Psoas muscle (tissue), 8 donors: ENCODE data around the gene EP300. TPM values are rescaled to one million over a fixed set of nuclear protein-coding genes. Genes with fewer than 3 reads are reported as not detected.

Experiments
- ATAC-seq, 4 donors: fragments of 200-7000 bp; cut with Tn5 transposase; one replicate each; pipeline ENCODE4 v1.9.1; 2020; ENCODE audit warnings: moderate library complexity in 3 of 4, mild to moderate bottlenecking in 2 of 4
- DNase-seq, 2 donors: peaks; one replicate each; pipeline ENCODE4 v3.0.0-alpha.2; 2020
- H3K27ac ChIP-seq: fragments of 200-600 bp; one replicate; pipeline ENCODE4 v1.8.0; 2022
- H3K27me3 ChIP-seq, 3 donors: fragments of 200-600 bp in 1 of 3; one replicate each; pipeline versions ENCODE4 v1.6.1 to v1.8.0; 2013 to 2022; ENCODE audit warnings: low read length in 2 of 3, mild to moderate bottlenecking in 2 of 3, moderate library complexity in 1 of 3; ENCODE audit not compliant: insufficient read depth in 3 of 3
- H3K36me3 ChIP-seq, 2 donors: fragments of 200-600 bp in 1 of 2; one replicate each; pipeline versions ENCODE4 v1.6.1 to v1.8.0; 2013 to 2022; ENCODE audit warnings: low read depth in 1 of 2, mild to moderate bottlenecking in 1 of 2, moderate library complexity in 1 of 2; ENCODE audit not compliant: insufficient read depth in 1 of 2
- H3K4me1 ChIP-seq: fragments of 200-600 bp; one replicate; pipeline ENCODE4 v1.8.0; 2022
- H3K4me3 ChIP-seq: fragments of 200-600 bp; one replicate; pipeline ENCODE4 v1.8.0; 2022; ENCODE audit warnings: mild to moderate bottlenecking
- H3K9me3 ChIP-seq: fragments of 200-600 bp; one replicate; pipeline ENCODE4 v1.8.0; 2022
- WGBS, 3 donors: extraction: QIAGEN DNeasy Blood & Tissue Kit; methylation state at CpG; one replicate each; pipeline versions ENCODE4 v1.1.6 to v1.1.7; 2013; 5-methylcytosine and 5-hydroxymethylcytosine counted together
- intact Hi-C, 2 donors: fragments of 100-400 bp; cut with DNase I; formaldehyde crosslinking; loops; one replicate each; pipeline versions ENCODE4 v1.11.0 to v1.14.2; 2022
- polyA plus RNA-seq, 3 donors: library from polyadenylated mRNA; stranded (reverse); fragments of 200-250 nt; gene quantifications; one replicate each; pipeline ENCODE4 v1.2.3, GENCODE V29; 2013
- total RNA-seq, 4 donors: library from RNA; stranded (reverse); fragmentation: NEBNext Ultra II Directional in 2 of 4; extraction: Animal tissue kit (Norgen Biotek cat#: 25700) in 2 of 4; gene quantifications; one replicate each; pipeline versions ENCODE4 v1.2.1 to v1.2.4, GENCODE V29; 2021 to 2023
- TF ChIP-seq, protein P1 (sequence below): fragments of 200-600 bp; IDR thresholded peaks from one replicate; pipeline ENCODE4 v1.8.0; 2022; ENCODE audit warnings: antibody characterized with exemption
- donor health status: healthy with polysubstance abuse.
- donor health status: DM: no; HTN: no; CAD: no; lungs with moderate emphysema.
- donor health status: Bipolar disorder and iron deficiency.
- donor health status: healthy.
- donor health status: DM: yes; HTN: yes; CAD: no.
- donor health status: DM: no; HTN: no; CAD: no.
- donor health status: DM: no; HTN: no; CAD: no.
- donor health status: DM: yes; HTN: yes; CAD: no.

Gene EP300
- total and polyA plus RNA-seq, 7 donors = 6.2 to 40.7 (median 31.0) TPM

DNA sequence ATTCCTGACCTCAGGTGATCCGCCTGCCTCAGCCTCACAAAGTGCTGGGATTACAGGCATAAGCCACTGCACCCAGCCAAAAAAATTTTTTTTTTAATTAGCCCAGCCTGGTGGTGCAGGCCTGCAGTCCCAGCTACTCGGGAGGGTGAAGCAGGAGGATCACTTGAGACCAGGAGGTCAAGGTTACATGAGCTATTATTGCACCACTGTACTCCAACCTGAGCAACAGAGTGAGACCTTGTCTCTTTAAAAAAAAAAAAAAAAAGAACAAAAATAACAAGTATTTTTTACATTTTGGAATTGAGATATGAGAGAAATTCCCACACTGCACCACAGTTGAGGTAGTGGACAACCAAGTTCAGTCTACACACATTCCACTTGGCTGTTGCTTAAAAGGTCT is 99.1 kb downstream of the EP300 start:
- Histone ChIP-seq H3K27ac (no peak overlapping the region), H3K4me1 (peaks cover under 1% of the 10 kb centered on the region), H3K4me3 (no peak overlapping the region), H3K9me3 (no peaks in the 10 kb centered on the region), H3K36me3 (no peaks in the 10 kb centered on the region), H3K27me3 (no peaks in the 10 kb centered on the region)
- DNase-seq (no peak), ATAC-seq (no peak)
- intact Hi-C loops = no loop called here
- TF ChIP-seq, protein P1, sequence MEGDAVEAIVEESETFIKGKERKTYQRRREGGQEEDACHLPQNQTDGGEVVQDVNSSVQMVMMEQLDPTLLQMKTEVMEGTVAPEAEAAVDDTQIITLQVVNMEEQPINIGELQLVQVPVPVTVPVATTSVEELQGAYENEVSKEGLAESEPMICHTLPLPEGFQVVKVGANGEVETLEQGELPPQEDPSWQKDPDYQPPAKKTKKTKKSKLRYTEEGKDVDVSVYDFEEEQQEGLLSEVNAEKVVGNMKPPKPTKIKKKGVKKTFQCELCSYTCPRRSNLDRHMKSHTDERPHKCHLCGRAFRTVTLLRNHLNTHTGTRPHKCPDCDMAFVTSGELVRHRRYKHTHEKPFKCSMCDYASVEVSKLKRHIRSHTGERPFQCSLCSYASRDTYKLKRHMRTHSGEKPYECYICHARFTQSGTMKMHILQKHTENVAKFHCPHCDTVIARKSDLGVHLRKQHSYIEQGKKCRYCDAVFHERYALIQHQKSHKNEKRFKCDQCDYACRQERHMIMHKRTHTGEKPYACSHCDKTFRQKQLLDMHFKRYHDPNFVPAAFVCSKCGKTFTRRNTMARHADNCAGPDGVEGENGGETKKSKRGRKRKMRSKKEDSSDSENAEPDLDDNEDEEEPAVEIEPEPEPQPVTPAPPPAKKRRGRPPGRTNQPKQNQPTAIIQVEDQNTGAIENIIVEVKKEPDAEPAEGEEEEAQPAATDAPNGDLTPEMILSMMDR = no peak
- WGBS, 3 donors = 80 to 87% (median 87%) methylated on average over 2 of the region's 2 CpGs

DNA sequence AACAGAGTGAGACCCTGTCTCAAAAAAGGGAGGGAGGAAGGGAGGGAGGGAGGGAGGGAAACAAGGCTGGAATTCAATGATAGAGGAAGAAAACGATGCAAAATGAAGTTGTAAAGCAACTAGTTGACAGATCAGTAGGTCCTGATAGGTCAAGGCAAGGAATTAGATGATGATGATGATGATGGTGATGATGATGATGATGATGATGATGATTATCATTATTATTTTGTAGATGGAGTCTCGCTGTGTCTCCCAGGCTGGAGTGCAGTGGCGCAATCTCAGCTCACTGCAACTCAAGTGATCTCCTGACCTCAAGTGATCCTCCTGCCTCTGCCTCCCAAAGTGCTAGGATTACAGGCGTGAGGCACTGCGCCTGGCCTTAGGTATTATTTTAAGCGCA is 101.4 kb downstream of the EP300 start:
- H3K4me3 ChIP-seq = no peak overlapping the region
- peaks cover 11% of the 10 kb centered on the region for H3K4me1 ChIP-seq
- TF ChIP-seq, protein P1 = no peak
- H3K27me3 ChIP-seq = no peaks in the 10 kb centered on the region
- intact Hi-C loops = no loop called here
- no peak for ATAC-seq
- H3K36me3 ChIP-seq = no peaks in the 10 kb centered on the region
- WGBS, 3 donors = 92 to 94% (median 93%) methylated on average over 6 of the region's 6 CpGs
- no peak overlapping the region for H3K27ac ChIP-seq
- no peaks in the 10 kb centered on the region for H3K9me3 ChIP-seq
- no peak for DNase-seq

DNA sequence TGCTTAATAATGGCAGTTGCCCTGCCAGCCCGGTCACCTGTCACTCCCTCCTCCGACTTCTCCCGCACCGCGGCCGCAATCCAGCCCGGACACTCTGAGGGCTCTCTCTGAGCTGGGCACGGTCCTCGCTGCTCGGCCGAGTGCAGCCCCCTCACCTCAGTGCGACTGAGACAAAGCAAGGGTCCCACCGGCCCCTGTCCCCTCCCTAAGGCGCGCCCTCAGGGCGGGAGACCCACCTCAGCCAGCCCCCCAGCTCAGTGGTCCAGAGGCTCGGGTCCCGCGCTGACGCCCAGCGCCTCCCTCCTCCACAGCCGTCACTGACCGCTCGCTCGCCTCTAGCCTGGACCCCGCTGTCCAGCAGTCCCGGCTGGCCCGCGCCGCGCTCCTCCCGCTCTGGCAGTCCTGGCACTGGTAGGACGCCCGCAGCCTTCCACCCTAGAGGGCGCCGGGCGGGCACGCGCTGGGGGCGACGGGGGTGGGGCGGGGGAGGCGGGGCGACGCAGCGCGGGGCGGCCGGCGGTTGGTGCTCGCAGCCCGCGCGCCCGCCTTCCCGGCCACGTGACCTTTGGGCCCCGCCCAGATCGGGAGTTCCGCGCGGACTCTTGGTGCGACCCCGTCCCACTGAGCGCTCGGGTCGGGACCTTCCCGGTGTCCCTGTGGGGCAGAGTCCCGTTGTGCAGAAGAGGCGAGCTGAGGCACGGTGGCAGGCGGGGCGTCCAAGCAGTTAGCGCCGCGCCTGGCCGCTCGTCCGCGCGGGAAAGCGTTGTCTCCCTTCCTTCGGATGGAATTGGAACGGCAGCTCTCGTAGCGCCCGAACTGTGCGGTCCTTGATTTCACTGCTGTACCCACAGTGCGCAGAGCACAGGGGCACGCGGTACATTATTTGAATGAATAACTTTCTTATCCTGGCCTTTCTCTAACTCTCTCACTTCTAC is 104.9 kb downstream of the EP300 start:
- Histone ChIP-seq H3K4me1 (peaks cover 11% of the 10 kb centered on the region), H3K36me3 (no peaks in the 10 kb centered on the region), H3K4me3 (peak overlapping the region; percentile 69), H3K9me3 (no peaks in the 10 kb centered on the region), H3K27ac (peak overlapping the region; percentile 55), H3K27me3 (no peaks in the 10 kb centered on the region)
- peak; percentile 95 to 97 (median 96) for ATAC-seq
- 0 to 1% (median 1%) methylated on average over 71 to 91 of the region's 91 CpGs for WGBS, 3 donors
- DNase-seq = peak; percentile 86 to 91
- intact Hi-C loops = no loop called here
- TF ChIP-seq, protein P1 = no peak

GRCh38 chr22:41198027-41198580 is 105.7 kb downstream of the EP300 start:
- H3K27ac ChIP-seq = peak overlapping the region; percentile 55
- peak in 1 of 2 donors; percentile 55 for DNase-seq
- no peaks in the 10 kb centered on the region for H3K9me3 ChIP-seq
- H3K4me3 ChIP-seq = peak overlapping the region; percentile 69
- H3K27me3 ChIP-seq = no peaks in the 10 kb centered on the region
- ATAC-seq = no peak
- intact Hi-C loops = no loop called here
- WGBS, 3 donors = 2 to 4% (median 2%) methylated on average over 9 of the region's 9 CpGs
- H3K4me1 ChIP-seq = peaks cover 11% of the 10 kb centered on the region
- no peaks in the 10 kb centered on the region for H3K36me3 ChIP-seq
- TF ChIP-seq, protein P1 = no peak
